ACC112 (cell line): Measurements from ENCODE around the gene CMTR1.

Source experiments
- H2AFZ ChIP-seq: fragments of 200-600 bp; sonication (generic); one replicate; pipeline ENCODE4 v1.6.0; 2017; ENCODE audit warnings: antibody characterized with exemption, low read length; ENCODE audit not compliant: unreplicated experiment
- H3K27ac ChIP-seq: fragments of 200-600 bp; sonication (generic); 2 replicates; pipeline ENCODE4 v1.5.1; 2014; ENCODE audit warnings: low read depth, mild to moderate bottlenecking, antibody characterized with exemption, low read length, moderate library complexity
- H3K27me3 ChIP-seq: fragments of 200-600 bp; sonication (generic); 2 replicates; pipeline ENCODE4 v1.6.1; 2014; ENCODE audit warnings: mild to moderate bottlenecking, antibody characterized with exemption, low read length, moderate library complexity, mixed read lengths; ENCODE audit not compliant: insufficient read depth
- H3K36me3 ChIP-seq: fragments of 200-600 bp; sonication (generic); 2 replicates; pipeline ENCODE4 v1.6.1; 2016; ENCODE audit warnings: mild to moderate bottlenecking, antibody characterized with exemption, low read length, moderate library complexity, mixed read lengths; ENCODE audit not compliant: insufficient read depth
- H3K4me1 ChIP-seq: fragments of 200-600 bp; sonication (generic); one replicate; pipeline ENCODE4 v1.6.1; 2016; ENCODE audit warnings: low read length, mixed read lengths; ENCODE audit not compliant: insufficient read depth, unreplicated experiment, control insufficient read depth
- H3K4me3 ChIP-seq: fragments of 200-600 bp; sonication (generic); 2 replicates; pipeline ENCODE4 v1.5.1; 2014; ENCODE audit warnings: mild to moderate bottlenecking, low read depth, low read length
- H3K79me2 ChIP-seq: fragments of 200-600 bp; sonication (generic); one replicate; pipeline ENCODE4 v1.6.0; 2016; ENCODE audit warnings: low read length; ENCODE audit not compliant: control insufficient read depth, unreplicated experiment, insufficient read depth

Gene CMTR1

GRCh38 chr6:37406726-37407341 lies 26.2 kb upstream of the CMTR1 start:
- Histone ChIP-seq H3K4me3 (no peak overlapping the region), H3K27me3 (peaks cover 7% of the 10 kb centered on the region; the same call in 1 of the 2 replicates), H3K27ac (no peak overlapping the region), H3K79me2 (no peaks in the 10 kb centered on the region), H3K36me3 (no peaks in the 10 kb centered on the region), H2AFZ (no peak overlapping the region), H3K4me1 (no peaks in the 10 kb centered on the region)

- Histone ChIP-seq H2AFZ (no peak overlapping the region), H3K27me3 (peaks cover 7% of the 10 kb centered on the region; the same call in 1 of the 2 replicates), H3K27ac (no peak overlapping the region), H3K36me3 (no peaks in the 10 kb centered on the region), H3K4me3 (no peak overlapping the region), H3K79me2 (no peaks in the 10 kb centered on the region), H3K4me1 (no peaks in the 10 kb centered on the region)
These were observed 25.1 kb upstream of the CMTR1 start for GRCh38 chr6:37407948-37408347.

- no peak overlapping the region for H3K27ac ChIP-seq
- H3K4me3 ChIP-seq, result no peak overlapping the region
- H3K36me3 ChIP-seq, result no peaks in the 10 kb centered on the region
- no peaks in the 10 kb centered on the region for H3K4me1 ChIP-seq
- no peaks in the 10 kb centered on the region for H3K79me2 ChIP-seq
- H3K27me3 ChIP-seq, result peaks cover 7% of the 10 kb centered on the region; the same call in 1 of the 2 replicates
- H2AFZ ChIP-seq, result no peak overlapping the region
These were observed 23.5 kb upstream of the CMTR1 start for GRCh38 chr6:37409501-37409900.

GRCh38 chr6:37417393-37417792 lies 15.6 kb upstream of the CMTR1 start:
- Histone ChIP-seq H3K36me3 (no peaks in the 10 kb centered on the region), H3K4me3 (no peak overlapping the region), H2AFZ (no peak overlapping the region), H3K27ac (no peak overlapping the region), H3K79me2 (no peaks in the 10 kb centered on the region), H3K27me3 (no peaks in the 10 kb centered on the region), H3K4me1 (no peaks in the 10 kb centered on the region)

GRCh38 chr6:37418722-37419121 lies 14.3 kb upstream of the CMTR1 start:
- H2AFZ ChIP-seq, result no peak overlapping the region
- H3K79me2 ChIP-seq, result no peaks in the 10 kb centered on the region
- H3K27me3 ChIP-seq, result no peaks in the 10 kb centered on the region
- no peaks in the 10 kb centered on the region for H3K4me1 ChIP-seq
- no peak overlapping the region for H3K27ac ChIP-seq
- H3K36me3 ChIP-seq, result no peaks in the 10 kb centered on the region
- H3K4me3 ChIP-seq, result no peak overlapping the region

- H3K27ac ChIP-seq, result no peak overlapping the region
- H3K36me3 ChIP-seq, result no peaks in the 10 kb centered on the region
- H3K27me3 ChIP-seq, result no peaks in the 10 kb centered on the region
- H3K4me3 ChIP-seq, result no peak overlapping the region
- H2AFZ ChIP-seq, result no peak overlapping the region
- no peaks in the 10 kb centered on the region for H3K4me1 ChIP-seq
- H3K79me2 ChIP-seq, result no peaks in the 10 kb centered on the region
These were observed 6.7 kb upstream of the CMTR1 start for GRCh38 chr6:37426058-37426944.

GRCh38 chr6:37426945-37427510 lies 6.0 kb upstream of the CMTR1 start:
- Histone ChIP-seq H3K27ac (no peak overlapping the region), H3K79me2 (no peaks in the 10 kb centered on the region), H3K36me3 (no peaks in the 10 kb centered on the region), H3K4me1 (no peaks in the 10 kb centered on the region), H3K27me3 (no peaks in the 10 kb centered on the region), H2AFZ (no peak overlapping the region), H3K4me3 (no peak overlapping the region)

GRCh38 chr6:37429352-37429750 lies 3.7 kb upstream of the CMTR1 start:
- Histone ChIP-seq H3K4me1 (peaks cover 7% of the 10 kb centered on the region), H3K4me3 (no peak overlapping the region), H3K36me3 (no peaks in the 10 kb centered on the region), H2AFZ (no peak overlapping the region), H3K27me3 (no peaks in the 10 kb centered on the region), H3K27ac (no peak overlapping the region), H3K79me2 (peaks cover 12% of the 10 kb centered on the region)

GRCh38 chr6:37432590-37432915 lies 468 bp upstream of the CMTR1 start:
- no peaks in the 10 kb centered on the region for H3K27me3 ChIP-seq
- peaks cover 23% of the 10 kb centered on the region for H3K4me1 ChIP-seq
- peaks cover 14% of the 10 kb centered on the region; the same call in 1 of the 2 replicates for H3K36me3 ChIP-seq
- peaks cover 39% of the 10 kb centered on the region for H3K79me2 ChIP-seq
- peak overlapping the region; percentile 92 for H3K4me3 ChIP-seq
- peak overlapping the region; percentile 94 for H2AFZ ChIP-seq
- peak overlapping the region; percentile 55 for H3K27ac ChIP-seq

- H3K4me1 ChIP-seq, result peaks cover 27% of the 10 kb centered on the region
- peaks cover 48% of the 10 kb centered on the region for H3K79me2 ChIP-seq
- no peaks in the 10 kb centered on the region for H3K27me3 ChIP-seq
- H3K27ac ChIP-seq, result peak overlapping the region; percentile 83
- H3K4me3 ChIP-seq, result peak overlapping the region; percentile 92
- peaks cover 15% of the 10 kb centered on the region; the same call in 1 of the 2 replicates for H3K36me3 ChIP-seq
- H2AFZ ChIP-seq, result peak overlapping the region; percentile 20
These were observed 743 bp downstream of the CMTR1 start for GRCh38 chr6:37433657-37434271.
